ENCODE data around the gene SPIC. TPM values are rescaled to one million over a fixed set of nuclear protein-coding genes. Genes with fewer than 3 reads are reported as not detected.
"Not testable (repeated sequence)": the region's sequence is repeated elsewhere in the genome, so short reads cannot be mapped to it uniquely, and the experiment has no call there.

The SPIC gene
- total RNA-seq, 1 experiment from 2014 or later = not detected

DNA sequence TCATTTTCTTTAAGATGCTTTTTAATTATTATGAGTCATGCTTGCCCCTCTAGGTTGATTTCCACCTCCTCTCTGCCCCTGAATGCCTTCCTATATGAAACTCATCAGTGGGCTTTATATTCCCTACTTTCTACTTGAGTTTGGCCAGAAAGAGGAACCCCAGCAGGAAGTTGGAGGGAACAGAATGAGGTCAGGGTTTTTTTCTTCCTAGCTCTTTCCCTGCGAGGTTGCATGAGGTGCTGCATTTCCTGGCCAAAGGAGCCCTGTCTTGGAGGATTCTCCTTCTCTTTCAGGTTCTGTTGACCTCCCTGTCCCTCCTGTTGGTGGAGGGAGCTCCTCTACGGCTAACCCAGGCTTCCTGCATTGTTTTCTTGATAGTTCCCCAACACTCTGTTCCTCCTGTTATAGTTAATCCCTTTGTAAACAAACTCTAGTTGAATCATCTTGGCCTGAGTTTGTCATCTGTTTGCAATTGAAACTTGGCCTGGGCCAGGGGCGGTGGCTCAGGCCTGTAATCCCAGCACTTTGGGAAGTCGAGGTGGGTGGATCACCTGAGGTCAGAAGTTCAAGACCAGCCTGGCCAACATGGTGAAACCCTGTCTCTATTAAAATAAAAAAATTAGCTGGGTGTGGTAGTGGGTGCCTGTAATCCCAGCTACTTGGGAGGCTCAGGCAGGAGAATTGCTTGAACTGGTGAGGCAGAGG lies 15.3 kb upstream of the SPIC start:
- peak overlapping the region; percentile 43 for H3K27ac ChIP-seq (ENCODE audit: low read length)
- peak; percentile 94 for DNase-seq
- TF ChIP-seq EZH2 (IDR thresholded peaks at IDR 0.05; ENCODE audit: low read length, unreplicated experiment) = no peak
- TF ChIP-seq EZH2phosphoT487 (IDR thresholded peaks at IDR 0.05; ENCODE audit: borderline replicate concordance, low read length) = no peak
- TF ChIP-seq CTCF (conservative IDR thresholded peaks at IDR 0.05; ENCODE audit: low read depth, low read length) = no peak
- peak; percentile 100 for ATAC-seq
- no peaks in the 10 kb centered on the region for H4K20me1 ChIP-seq (ENCODE audit: low read length)
- no peak overlapping the region for H3K9ac ChIP-seq (ENCODE audit: low read length)
- H3K9me3 ChIP-seq (ENCODE audit: low read length) = no peaks in the 10 kb centered on the region
- ChIA-PET POLR2A (ENCODE audit: unreplicated experiment) (interaction anchor here (0.6 kb wide), 1 partner anchor 146 kb away, joined by 10 read pairs; no protein-coding TSS in a partner anchor), CTCF (interaction anchor here (0.6 kb wide), 2 partner anchors 32 to 167 kb away, joined by 3 to 4 read pairs; no protein-coding TSS in a partner anchor)
- H3K4me3 ChIP-seq (ENCODE audit: low read length) = no peak overlapping the region
- no peaks in the 10 kb centered on the region for H3K27me3 ChIP-seq (ENCODE audit: low read length)
- no peaks in the 10 kb centered on the region for H3F3A ChIP-seq (ENCODE audit: low read length, unreplicated experiment)
- no peaks in the 10 kb centered on the region for H3K9me2 ChIP-seq (replicated peaks; ENCODE audit: low read length)
- intact Hi-C loops (cut with micrococcal nuclease) = loop anchor here (5.0 kb wide), 1 partner anchor 47 kb away; no protein-coding TSS in a partner anchor
- no peaks in the 10 kb centered on the region for H3K79me2 ChIP-seq (ENCODE audit: low read length)
- H2AFZ ChIP-seq (ENCODE audit: low read length) = no peak overlapping the region
- BruUV-seq (replicated peaks) = no TSS peak
- no peaks in the 10 kb centered on the region; the same call in 1 of the 2 replicates for H3K36me3 ChIP-seq (ENCODE audit: low read depth, low read length)
- peak overlapping the region; percentile 51 for H3K4me2 ChIP-seq (ENCODE audit: low read length)
- peaks cover 10% of the 10 kb centered on the region for H3K4me1 ChIP-seq (ENCODE audit: insufficient read depth, low read length)

DNA sequence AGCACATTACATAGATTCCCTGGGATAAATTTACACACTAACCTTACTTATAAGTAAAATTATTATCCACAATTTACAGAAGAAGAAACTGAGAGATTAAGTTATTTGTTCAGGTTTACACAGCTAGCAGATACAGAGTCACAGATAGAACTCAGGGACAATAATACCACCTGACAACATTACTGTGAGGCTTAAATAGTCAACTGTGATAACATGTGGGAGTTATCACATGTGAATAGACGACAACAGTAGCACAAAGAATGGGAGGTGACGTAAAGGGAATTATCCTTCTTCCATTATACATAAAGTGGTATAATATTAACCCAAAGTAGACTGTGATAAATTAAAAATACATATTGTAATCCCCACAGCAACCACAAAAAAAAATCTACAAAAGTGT lies 6.2 kb upstream of the SPIC start:
- Histone ChIP-seq H3K4me2 (ENCODE audit: low read length) (no peak overlapping the region), H4K20me1 (ENCODE audit: low read length) (no peaks in the 10 kb centered on the region), H3K27ac (ENCODE audit: low read length) (no peak overlapping the region), H3K9me3 (ENCODE audit: low read length) (no peaks in the 10 kb centered on the region), H3K4me3 (ENCODE audit: low read length) (no peak overlapping the region), H3K27me3 (ENCODE audit: low read length) (peaks cover 16% of the 10 kb centered on the region), H3K79me2 (ENCODE audit: low read length) (no peaks in the 10 kb centered on the region), H3K9me2 (replicated peaks; ENCODE audit: low read length) (no peaks in the 10 kb centered on the region), H3K4me1 (ENCODE audit: insufficient read depth, low read length) (no peaks in the 10 kb centered on the region), H3K36me3 (ENCODE audit: low read depth, low read length) (no peaks in the 10 kb centered on the region), H2AFZ (ENCODE audit: low read length) (no peak overlapping the region), H3F3A (ENCODE audit: low read length, unreplicated experiment) (no peaks in the 10 kb centered on the region), H3K9ac (ENCODE audit: low read length) (no peak overlapping the region)
- CTCF ChIA-PET = no interaction called here
- POLR2A ChIA-PET (ENCODE audit: unreplicated experiment) = no interaction called here
- intact Hi-C loops (cut with micrococcal nuclease) = no loop called here
- TF ChIP-seq CTCF (conservative IDR thresholded peaks at IDR 0.05; ENCODE audit: low read depth, low read length) = no peak
- TF ChIP-seq EZH2phosphoT487 (IDR thresholded peaks at IDR 0.05; ENCODE audit: borderline replicate concordance, low read length) = no peak
- TF ChIP-seq EZH2 (IDR thresholded peaks at IDR 0.05; ENCODE audit: low read length, unreplicated experiment) = no peak
- DNase-seq (no peak), ATAC-seq (no peak)
- BruUV-seq (replicated peaks) = no TSS peak

DNA sequence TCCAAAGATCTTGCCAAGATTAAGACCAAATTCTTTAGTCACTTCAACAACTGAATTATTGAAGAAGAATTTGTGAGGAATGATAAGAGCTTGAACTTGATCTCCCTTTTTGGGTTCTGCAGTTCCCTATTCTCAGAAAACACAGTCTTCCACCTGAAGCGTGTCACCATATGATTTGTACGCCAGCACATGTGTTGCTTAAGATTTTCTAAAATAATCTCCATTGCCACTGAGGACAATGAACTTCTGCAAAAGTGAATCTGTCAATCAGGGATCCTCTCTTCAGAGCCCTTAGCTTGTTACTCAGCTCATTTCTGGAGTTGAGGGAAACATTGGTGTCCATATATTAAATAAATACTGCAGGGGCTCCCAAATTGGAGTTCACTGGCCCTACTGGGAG lies 4.2 kb upstream of the SPIC start:
- Histone ChIP-seq H3K36me3 (ENCODE audit: low read depth, low read length) (no peaks in the 10 kb centered on the region), H3K9me2 (replicated peaks; ENCODE audit: low read length) (no peaks in the 10 kb centered on the region), H3K27me3 (ENCODE audit: low read length) (peaks cover 29% of the 10 kb centered on the region), H4K20me1 (ENCODE audit: low read length) (no peaks in the 10 kb centered on the region), H3K4me3 (ENCODE audit: low read length) (no peak overlapping the region), H3K9ac (ENCODE audit: low read length) (no peak overlapping the region), H2AFZ (ENCODE audit: low read length) (no peak overlapping the region), H3K4me2 (ENCODE audit: low read length) (no peak overlapping the region), H3K27ac (ENCODE audit: low read length) (no peak overlapping the region), H3F3A (ENCODE audit: low read length, unreplicated experiment) (no peaks in the 10 kb centered on the region), H3K4me1 (ENCODE audit: insufficient read depth, low read length) (no peaks in the 10 kb centered on the region), H3K79me2 (ENCODE audit: low read length) (no peaks in the 10 kb centered on the region), H3K9me3 (ENCODE audit: low read length) (no peaks in the 10 kb centered on the region)
- CTCF ChIA-PET = interaction anchor here (0.6 kb wide), 1 partner anchor 26 kb away, joined by 3 read pairs; no protein-coding TSS in a partner anchor
- no TSS peak for BruUV-seq (replicated peaks)
- POLR2A ChIA-PET (ENCODE audit: unreplicated experiment) = no interaction called here
- intact Hi-C loops (cut with micrococcal nuclease) = no loop called here
- ATAC-seq (no peak), DNase-seq (no peak)
- TF ChIP-seq EZH2 (IDR thresholded peaks at IDR 0.05; ENCODE audit: low read length, unreplicated experiment) (no peak), CTCF (conservative IDR thresholded peaks at IDR 0.05; ENCODE audit: low read depth, low read length) (no peak), EZH2phosphoT487 (IDR thresholded peaks at IDR 0.05; ENCODE audit: borderline replicate concordance, low read length) (no peak)

DNA sequence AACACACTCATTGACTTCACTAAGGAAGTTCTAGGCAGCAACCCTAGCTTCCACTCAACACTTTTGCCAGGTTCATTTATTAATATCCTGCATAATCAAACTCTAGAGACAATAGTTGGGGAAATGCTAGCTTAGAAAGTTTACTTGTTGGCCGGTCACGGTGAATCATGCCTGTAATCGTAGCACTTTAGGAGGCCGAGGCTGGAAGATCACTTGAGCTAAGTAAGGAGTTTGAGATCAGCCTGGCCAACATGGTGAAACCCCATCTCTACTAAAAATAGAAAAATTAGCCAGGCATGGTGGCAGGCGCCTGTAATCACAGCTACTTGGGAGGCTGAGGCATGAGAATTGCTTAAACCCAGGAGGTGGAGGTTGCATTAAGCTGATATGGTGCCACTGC lies 3.3 kb upstream of the SPIC start:
- BruUV-seq (replicated peaks); H3K9me3 ChIP-seq (ENCODE audit: low read length); H2AFZ ChIP-seq (ENCODE audit: low read length); H3K9me2 ChIP-seq (replicated peaks; ENCODE audit: low read length); H3F3A ChIP-seq (ENCODE audit: low read length, unreplicated experiment); CTCF ChIA-PET; intact Hi-C loops (cut with micrococcal nuclease); DNase-seq; H3K79me2 ChIP-seq (ENCODE audit: low read length); H3K9ac ChIP-seq (ENCODE audit: low read length); H3K4me2 ChIP-seq (ENCODE audit: low read length); H4K20me1 ChIP-seq (ENCODE audit: low read length); H3K4me3 ChIP-seq (ENCODE audit: low read length); ATAC-seq; H3K4me1 ChIP-seq (ENCODE audit: insufficient read depth, low read length); H3K27ac ChIP-seq (ENCODE audit: low read length); H3K36me3 ChIP-seq (ENCODE audit: low read depth, low read length): not testable (repeated sequence)
- POLR2A ChIA-PET (ENCODE audit: unreplicated experiment) = interaction anchor here (0.7 kb wide), 1 partner anchor 34 kb away, joined by 22 read pairs; no protein-coding TSS in a partner anchor
- peaks cover 32% of the 10 kb centered on the region for H3K27me3 ChIP-seq (ENCODE audit: low read length)
